GM20000 (cell line): ENCODE results near the gene MCAT.

Source experiments
- DNase-seq: peaks from one replicate; pipeline ENCODE4 v3.0.0; 2012; ENCODE audit warnings: low spot score
- CTCF ChIP-seq: IDR thresholded peaks from 2 replicates; pipeline ENCODE4 v1.5.1; 2012; ENCODE audit warnings: mild to moderate bottlenecking, control low read depth; ENCODE audit errors: extremely low read depth, missing control alignments

MCAT gene

DNA sequence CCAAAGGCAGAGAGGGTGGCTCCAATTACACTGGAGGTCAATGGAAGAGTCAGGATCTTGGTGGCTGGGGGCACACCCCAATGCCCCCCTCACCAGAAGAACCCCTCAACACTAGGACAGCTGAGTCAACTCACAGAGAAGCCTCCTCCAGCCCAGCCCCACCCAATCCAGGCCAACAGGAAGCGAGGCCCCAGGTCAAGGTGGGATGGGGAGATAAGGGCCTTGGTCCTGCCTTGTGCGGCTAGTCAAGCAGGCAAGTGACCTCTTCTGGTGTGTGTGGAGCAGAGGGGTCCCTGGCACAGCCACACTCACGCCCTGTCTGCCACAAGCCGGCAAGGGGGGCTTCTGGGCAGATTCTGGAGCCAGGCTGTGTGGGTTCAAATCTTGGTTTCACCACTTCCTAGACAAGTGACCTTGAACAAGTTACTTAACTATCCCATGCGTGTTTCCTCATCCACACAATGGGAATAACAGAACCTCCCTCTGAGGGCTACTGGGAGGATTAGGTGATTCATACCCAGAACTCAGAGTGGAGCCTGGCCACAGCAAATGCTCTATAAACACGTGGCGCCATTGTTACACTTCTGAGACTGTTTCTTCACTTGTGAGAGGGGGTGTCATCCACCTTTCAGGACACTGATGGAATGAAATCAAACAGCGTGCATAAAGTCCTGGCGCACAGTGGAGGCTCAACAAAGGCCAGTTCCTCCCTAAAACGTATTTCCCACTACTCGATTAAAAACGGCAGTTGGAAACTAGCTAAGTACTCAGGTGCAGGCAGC is 40.5 kb upstream of the MCAT start:
- DNase-seq: no peak
- TF ChIP-seq CTCF: no peak

DNA sequence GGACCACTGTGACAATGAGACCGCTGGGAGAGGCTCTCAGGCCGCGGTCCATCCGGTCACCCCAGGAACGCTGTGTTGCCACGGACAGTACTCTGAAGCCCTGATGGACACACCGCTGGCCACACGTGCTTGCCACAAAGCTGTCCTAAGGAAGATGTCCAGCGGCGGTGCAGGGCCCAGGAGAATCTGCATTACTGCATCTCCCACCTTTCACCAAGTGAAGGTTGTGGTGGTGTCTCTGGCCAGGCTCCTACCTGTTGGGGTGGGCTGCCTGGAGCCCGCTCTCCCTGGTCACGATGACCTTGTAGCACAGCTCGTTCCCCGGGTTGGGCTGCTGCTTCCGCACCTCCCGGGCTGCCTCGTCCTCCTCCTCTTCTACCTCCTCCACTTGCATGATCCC is 39.5 kb upstream of the MCAT start:
- no peak for TF ChIP-seq CTCF
- DNase-seq: no peak

- TF ChIP-seq CTCF: no peak
- no peak for DNase-seq
Observed at GRCh38 chr22:43182118-43182517, 38.9 kb upstream of the MCAT start.

GRCh38 chr22:43181321-43182076 is 38.3 kb upstream of the MCAT start:
- no peak for DNase-seq
- no peak for TF ChIP-seq CTCF

GRCh38 chr22:43180670-43181069 is 37.5 kb upstream of the MCAT start:
- no peak for TF ChIP-seq CTCF
- no peak for DNase-seq

DNA sequence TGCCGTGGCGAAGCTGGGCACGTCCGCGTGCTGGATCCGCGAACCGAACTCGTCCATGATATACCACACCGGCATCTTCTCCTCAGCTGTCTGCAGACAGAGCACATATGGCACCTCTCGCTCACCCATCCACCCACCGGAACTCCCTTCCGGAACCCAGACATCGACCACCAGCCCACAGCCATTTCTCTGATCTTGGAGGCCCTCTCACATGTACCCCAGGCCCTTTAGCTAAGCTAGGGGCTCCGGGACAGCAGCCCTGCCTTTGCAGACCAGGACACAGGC is 36.7 kb upstream of the MCAT start:
- TF ChIP-seq CTCF: no peak
- DNase-seq: no peak

DNA sequence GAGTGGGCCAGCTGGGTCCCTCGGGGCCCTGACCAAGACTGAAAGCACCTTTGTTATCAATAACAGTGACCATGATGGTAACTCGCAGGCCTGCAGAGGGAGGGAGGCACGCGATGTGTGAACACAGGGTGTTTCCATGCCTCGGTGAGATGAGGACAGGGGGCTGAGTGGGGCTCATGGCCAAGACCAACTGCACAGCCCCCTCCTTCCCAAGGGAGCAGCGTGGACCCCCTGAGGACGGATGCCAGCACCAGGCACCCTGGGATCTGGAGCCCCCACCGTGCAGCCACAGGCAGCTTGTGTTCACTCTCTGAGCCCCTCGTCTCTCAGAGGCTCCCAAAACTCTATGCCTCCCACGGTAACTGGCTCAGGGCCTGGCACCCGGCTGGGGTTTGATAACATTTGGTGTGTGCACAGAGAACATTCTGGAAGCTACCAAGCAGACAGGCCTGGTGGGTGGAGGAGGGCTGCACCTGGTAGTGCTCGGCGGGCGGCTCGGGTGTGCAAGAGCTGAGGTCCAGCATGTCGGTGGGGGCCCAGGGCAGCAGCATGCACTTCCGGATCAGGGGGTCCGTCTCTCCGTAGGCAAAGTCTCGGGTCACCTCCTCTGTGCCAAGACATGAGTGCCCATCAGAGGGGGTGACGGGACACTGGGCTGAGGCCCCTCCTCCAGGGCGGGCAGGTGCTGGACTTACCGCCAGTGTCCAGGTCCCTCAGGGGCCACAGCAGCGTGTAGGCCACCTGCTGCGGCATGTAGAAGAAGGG is 36.1 kb upstream of the MCAT start:
- no peak for TF ChIP-seq CTCF
- no peak for DNase-seq
